K562 (cell line): ENCODE data around the gene MACROD2. TPM values are rescaled to one million over a fixed set of nuclear protein-coding genes. Genes with fewer than 3 reads are reported as not detected.

Experiments
- L3MBTL2 ChIP-seq: fragments of 450-650 bp; IDR thresholded peaks from 2 replicates; pipeline ENCODE4 v1.6.1; 2016; ENCODE audit warnings: mild to moderate bottlenecking, moderate library complexity
- REST ChIP-seq, 2 experiments: fragments of 450-650 bp; formaldehyde crosslinking in 1 of 2; IDR thresholded peaks; 2 replicates each; pipeline versions ENCODE4 v1.4.0 to v1.6.1; 2014 to 2020; ENCODE audit warnings: mild to moderate bottlenecking in 2 of 2, borderline replicate concordance in 1 of 2, low read depth in 1 of 2
- TCFL5 ChIP-seq: fragments of 250-450 bp; sonication (Bioruptor Pico); conservative IDR thresholded peaks from 2 replicates; pipeline ENCODE4 v1.6.1; 2021; ENCODE audit warnings: mild to moderate bottlenecking, moderate library complexity, matching md5 sums
- ZNF449 ChIP-seq: fragments of 250-450 bp; sonication (Bioruptor Pico); IDR thresholded peaks from 2 replicates; pipeline ENCODE4 v1.8.0; 2022; ENCODE audit warnings: moderate library complexity, mild to moderate bottlenecking, inconsistent platforms
- polyA plus RNA-seq, 8 experiments: library from polyadenylated mRNA; depleted of rRNA in 4 of 8; stranded (reverse) in 5 of 8; unstranded in 3 of 8; fragments of >200 nt; fragmentation: Nextera tagmentation in 2 of 8; fragmentation: Illumina TruSeq in 1 of 8; extraction: Ambion mirVana in 2 of 8; extraction: Trizol in 1 of 8; gene quantifications; 2 replicates each; pipeline versions ENCODE4 v1.2.1 to v1.2.3, GENCODE V29; 2011 to 2014; ENCODE audit warnings: inconsistent platforms in 1 of 8, missing spikeins in 1 of 8
- total RNA-seq, 7 experiments: library from RNA; depleted of rRNA in 6 of 7; stranded (reverse); fragments of >200 nt in 6 of 7; fragmentation: Illumina TruSeq in 2 of 7; extraction: Trizol in 2 of 7; gene quantifications; 2 replicates each; pipeline versions ENCODE4 v1.2.1 to v1.2.3, GENCODE V29; 2011 to 2021; ENCODE audit warnings: low replicate concordance in 1 of 7

Gene MACROD2
- total and polyA plus RNA-seq, 9 of the 15 experiments (the other 6 are each of a cell fraction or from before 2014, with no cell fraction given) = not detected

- TF ChIP-seq REST (IDR thresholded peaks at IDR 0.05; ENCODE audit: borderline replicate concordance) (no peak), REST (CRISPR knock-in tag; IDR thresholded peaks at IDR 0.05; ENCODE audit: low read depth) (no peak), ZNF449 (no peak), L3MBTL2 (no peak), TCFL5 (CRISPR knock-in tag) (no peak)
- TF ChIP-seq, all 486 proteins: peak for 0
Measured at GRCh38 chr20:15610787-15611186, 1615.5 kb downstream of the MACROD2 start (continued).
